PC-3 (cell line): ENCODE results near the gene PRPSAP2.
"Not testable (repeated sequence)": the region's sequence is repeated elsewhere in the genome, so short reads cannot be mapped to it uniquely, and the experiment has no call there.

Experiments
- CTCF ChIP-seq: fragments of 300-600 bp; sonication (generic); conservative IDR thresholded peaks from 2 replicates; pipeline ENCODE4 v1.5.1; 2017; ENCODE audit warnings: antibody characterized with exemption, low read depth, mild to moderate bottlenecking, low read length
- EZH2 ChIP-seq: fragments of 300-600 bp; sonication (generic); IDR thresholded peaks from one replicate; pipeline ENCODE4 v1.6.1; 2017; ENCODE audit warnings: antibody characterized with exemption, mild to moderate bottlenecking, low read length; ENCODE audit not compliant: unreplicated experiment
- EZH2phosphoT487 ChIP-seq: fragments of 300-600 bp; sonication (generic); IDR thresholded peaks from 2 replicates; pipeline ENCODE4 v1.6.1; 2018; ENCODE audit warnings: mild to moderate bottlenecking, antibody characterized with exemption, low read length, borderline replicate concordance

GRCh38 chr17:18864996-18865395 is 7.1 kb downstream of the PRPSAP2 start:
- TF ChIP-seq CTCF, EZH2, EZH2phosphoT487: not testable (repeated sequence)
